ENCODE measurements around the gene TSPY4.
"Not testable (repeated sequence)": the region's sequence is repeated elsewhere in the genome, so short reads cannot be mapped to it uniquely, and the experiment has no call there.

Gene TSPY4, protein sequence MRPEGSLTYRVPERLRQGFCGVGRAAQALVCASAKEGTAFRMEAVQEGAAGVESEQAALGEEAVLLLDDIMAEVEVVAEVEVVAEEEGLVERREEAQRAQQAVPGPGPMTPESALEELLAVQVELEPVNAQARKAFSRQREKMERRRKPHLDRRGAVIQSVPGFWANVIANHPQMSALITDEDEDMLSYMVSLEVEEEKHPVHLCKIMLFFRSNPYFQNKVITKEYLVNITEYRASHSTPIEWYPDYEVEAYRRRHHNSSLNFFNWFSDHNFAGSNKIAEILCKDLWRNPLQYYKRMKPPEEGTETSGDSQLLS

GRCh38 chrY:9337164-9337563 lies at the start of gene TSPY4:
Gene TSPY4, plus strand, starts transcription at chrY:9337464. Its CDS starts 46 bp downstream, at chrY:9337510.
- H3F3A ChIP-seq (ENCODE audit: control insufficient read depth, insufficient read depth); H3K4me3 ChIP-seq (ENCODE audit: low read length); H3K27me3 ChIP-seq (ENCODE audit: control insufficient read depth, low read length); H3K79me2 ChIP-seq (ENCODE audit: control insufficient read depth, low read length); H3K4me1 ChIP-seq (ENCODE audit: control insufficient read depth, low read length); H3K27ac ChIP-seq (ENCODE audit: low read depth, low read length); H3K9me3 ChIP-seq (ENCODE audit: control insufficient read depth, insufficient read depth, low read length); H3K9me2 ChIP-seq (replicated peaks; ENCODE audit: control insufficient read depth, low read length); H3K36me3 ChIP-seq (ENCODE audit: control insufficient read depth, low read length); H4K20me1 ChIP-seq (ENCODE audit: control insufficient read depth, insufficient read depth, low read depth, low read length); H3K4me2 ChIP-seq (ENCODE audit: low read length): not testable (repeated sequence)

DNA sequence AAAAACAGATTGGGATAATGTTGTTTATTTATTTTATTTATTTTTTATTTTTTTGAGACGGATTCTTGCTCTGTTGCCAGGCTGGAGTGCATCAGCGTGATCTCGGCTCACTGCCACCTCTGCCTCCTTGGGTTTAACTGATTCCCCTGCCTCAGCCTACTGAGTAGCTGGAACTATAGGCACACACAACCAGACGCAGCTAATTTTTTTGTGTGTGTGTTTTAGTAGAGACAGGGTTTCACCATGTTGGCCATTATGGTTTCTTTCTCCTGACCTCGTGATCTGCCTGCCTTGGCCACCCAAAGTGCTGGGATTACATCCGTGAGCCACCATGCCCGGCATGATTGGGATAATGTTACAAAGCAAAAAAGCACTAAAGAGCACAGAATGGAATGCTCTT lies 16.3 kb upstream of the TSPY4 start:
- Histone ChIP-seq H3K4me1 (ENCODE audit: control insufficient read depth, low read length) (no peaks in the 10 kb centered on the region), H3K79me2 (ENCODE audit: control insufficient read depth, low read length) (no peaks in the 10 kb centered on the region), H3K4me2 (ENCODE audit: low read length) (no peak overlapping the region), H3K27ac (ENCODE audit: low read depth, low read length) (no peak overlapping the region), H3K4me3 (ENCODE audit: low read length) (no peak overlapping the region), H4K20me1 (ENCODE audit: control insufficient read depth, insufficient read depth, low read depth, low read length) (no peaks in the 10 kb centered on the region), H3F3A (ENCODE audit: control insufficient read depth, insufficient read depth) (no peaks in the 10 kb centered on the region), H3K36me3 (ENCODE audit: control insufficient read depth, low read length) (no peaks in the 10 kb centered on the region), H3K9me2 (replicated peaks; ENCODE audit: control insufficient read depth, low read length) (no peaks in the 10 kb centered on the region), H3K9me3 (ENCODE audit: control insufficient read depth, insufficient read depth, low read length) (no peaks in the 10 kb centered on the region), H3K27me3 (ENCODE audit: control insufficient read depth, low read length) (no peaks in the 10 kb centered on the region)
- TF ChIP-seq CTCF (IDR thresholded peaks at IDR 0.05; ENCODE audit: low read depth, low read length, poor library complexity, severe bottlenecking): no peak
- no peak for TF ChIP-seq EZH2phosphoT487 (IDR thresholded peaks at IDR 0.05; ENCODE audit: borderline replicate concordance, low read length)

- not testable (repeated sequence) for H3K4me3 ChIP-seq (ENCODE audit: low read length); H3K27me3 ChIP-seq (ENCODE audit: control insufficient read depth, low read length); H3K4me2 ChIP-seq (ENCODE audit: low read length); H3K27ac ChIP-seq (ENCODE audit: low read depth, low read length); H3K9me3 ChIP-seq (ENCODE audit: control insufficient read depth, insufficient read depth, low read length); H3K4me1 ChIP-seq (ENCODE audit: control insufficient read depth, low read length); H4K20me1 ChIP-seq (ENCODE audit: control insufficient read depth, insufficient read depth, low read depth, low read length); H3K36me3 ChIP-seq (ENCODE audit: control insufficient read depth, low read length); H3F3A ChIP-seq (ENCODE audit: control insufficient read depth, insufficient read depth); H3K79me2 ChIP-seq (ENCODE audit: control insufficient read depth, low read length); H3K9me2 ChIP-seq (replicated peaks; ENCODE audit: control insufficient read depth, low read length)
These were observed 20.2 kb downstream of the TSPY4 start, which contains the start of gene TSPY8 for GRCh38 chrY:9357497-9357896. Gene TSPY8, plus strand, starts transcription at chrY:9357797. Its CDS starts 46 bp downstream, at chrY:9357843.

Measured in DOHH2 (cell line).